ENCODE data around the gene SLC2A6.
A peak's percentile ranks its signal among the peaks of the same experiment; 100 is the strongest.
"Not testable (repeated sequence)": the region's sequence is repeated elsewhere in the genome, so short reads cannot be mapped to it uniquely, and the experiment has no call there.

SLC2A6 gene

DNA sequence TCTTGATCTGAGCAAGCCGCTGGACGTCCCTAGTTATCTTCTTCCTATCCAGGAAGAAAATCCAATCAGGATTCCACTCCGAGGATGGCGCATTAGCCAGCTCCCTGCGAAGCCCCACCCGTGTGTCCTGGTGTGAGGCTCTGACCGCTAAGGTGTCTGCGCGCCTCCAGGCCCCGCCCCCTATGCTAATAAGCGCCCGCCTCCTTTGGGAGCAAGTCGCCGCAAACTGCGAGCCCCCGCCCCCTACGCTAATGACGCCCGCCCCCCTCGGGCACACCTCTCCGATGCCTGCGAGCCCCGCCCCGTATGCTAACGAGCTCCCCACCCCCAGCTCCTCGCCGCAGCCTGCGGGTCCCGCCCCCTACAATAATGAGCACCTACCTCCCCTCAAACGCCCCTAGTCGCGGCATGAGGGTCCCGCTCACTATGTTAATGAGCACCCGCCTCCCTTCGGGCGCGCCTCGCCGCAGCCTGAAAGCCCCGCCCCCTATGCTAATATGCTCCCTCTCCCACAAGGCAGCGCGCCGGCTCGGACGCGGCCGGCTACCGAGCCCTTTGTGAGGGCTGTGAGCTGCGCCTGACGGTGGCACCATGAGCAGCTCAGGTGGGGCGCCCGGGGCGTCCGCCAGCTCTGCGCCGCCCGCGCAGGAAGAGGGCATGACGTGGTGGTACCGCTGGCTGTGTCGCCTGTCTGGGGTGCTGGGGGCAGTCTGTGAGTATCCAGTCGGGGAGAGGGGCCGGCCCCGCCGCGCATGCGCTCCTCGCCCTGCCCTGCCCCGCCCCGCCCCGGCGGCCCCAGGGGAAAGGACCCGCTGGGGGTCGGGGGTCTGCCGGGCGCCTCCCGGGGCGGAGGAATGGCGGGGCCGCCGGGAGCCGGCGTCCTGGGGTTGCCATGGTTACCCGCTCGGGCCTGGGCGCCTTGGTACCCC lies 19.2 kb downstream of the SLC2A6 start, which contains the start of gene CACFD1:
TSS of gene CACFD1 (plus strand) at position 503 of the 929 bp plus-strand sequence. CDS start at position 592, 89 bp downstream.
- TF ChIP-seq ZNF274 (IDR thresholded peaks at IDR 0.05; ENCODE audit: low read depth, low read length) = no peak
- H3K4me3 ChIP-seq (ENCODE audit: low read length) = peak within 1 kb of the TSS; percentile 74

DNA sequence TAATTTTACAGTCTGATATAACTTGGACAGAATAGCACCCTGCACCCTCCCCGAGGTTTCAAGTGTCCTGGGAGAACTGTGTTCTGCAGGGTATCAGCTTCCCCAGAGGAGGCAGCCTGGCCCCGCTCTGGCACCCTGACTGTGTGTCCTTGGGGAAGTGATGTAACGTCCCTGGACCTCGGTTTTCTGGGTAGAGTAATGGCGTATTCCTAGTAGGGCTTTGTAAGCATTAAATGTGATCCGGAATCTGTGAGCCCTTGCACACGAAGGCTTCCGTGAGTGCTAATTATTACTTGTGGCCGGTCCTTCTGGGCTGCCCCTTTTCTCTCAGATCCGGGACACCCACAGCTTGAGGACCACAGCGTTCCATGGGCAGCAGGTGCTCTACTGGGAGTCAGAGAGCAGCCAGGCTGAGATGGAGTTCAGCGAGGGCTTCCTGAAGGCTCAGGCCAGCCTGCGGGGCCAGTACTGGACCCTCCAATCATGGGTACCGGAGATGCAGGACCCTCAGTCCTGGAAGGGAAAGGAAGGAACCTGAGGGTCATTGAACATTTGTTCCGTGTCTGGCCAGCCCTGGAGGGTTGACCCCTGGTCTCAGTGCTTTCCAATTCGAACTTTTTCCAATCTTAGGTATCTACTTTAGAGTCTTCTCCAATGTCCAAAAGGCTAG lies 20.1 kb downstream of the SLC2A6 start:
- H3K4me3 ChIP-seq (ENCODE audit: low read length) = no peak overlapping the region; the same call in 1 of the 2 replicates
- no peak for TF ChIP-seq ZNF274 (IDR thresholded peaks at IDR 0.05; ENCODE audit: low read depth, low read length)

DNA sequence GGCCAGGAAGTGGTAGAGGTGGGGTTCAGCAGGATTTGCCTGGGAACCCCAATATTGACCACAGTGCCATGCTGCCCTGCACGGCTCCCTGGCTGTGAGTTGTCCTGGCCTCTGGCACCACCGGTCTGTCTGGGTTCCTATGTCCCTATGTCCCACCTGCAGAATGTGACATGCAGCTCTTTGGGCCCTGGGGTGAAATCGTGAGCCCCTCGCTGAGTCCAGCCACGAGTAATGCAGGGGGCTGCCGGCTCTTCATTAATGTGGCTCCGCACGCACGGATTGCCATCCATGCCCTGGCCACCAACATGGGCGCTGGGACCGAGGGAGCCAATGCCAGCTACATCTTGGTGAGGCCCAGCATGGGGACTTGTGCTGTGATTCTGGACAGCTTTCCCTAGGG lies 21.2 kb downstream of the SLC2A6 start:
- TF ChIP-seq ZNF274 (IDR thresholded peaks at IDR 0.05; ENCODE audit: low read depth, low read length) = no peak
- no peak overlapping the region for H3K4me3 ChIP-seq (ENCODE audit: low read length)

DNA sequence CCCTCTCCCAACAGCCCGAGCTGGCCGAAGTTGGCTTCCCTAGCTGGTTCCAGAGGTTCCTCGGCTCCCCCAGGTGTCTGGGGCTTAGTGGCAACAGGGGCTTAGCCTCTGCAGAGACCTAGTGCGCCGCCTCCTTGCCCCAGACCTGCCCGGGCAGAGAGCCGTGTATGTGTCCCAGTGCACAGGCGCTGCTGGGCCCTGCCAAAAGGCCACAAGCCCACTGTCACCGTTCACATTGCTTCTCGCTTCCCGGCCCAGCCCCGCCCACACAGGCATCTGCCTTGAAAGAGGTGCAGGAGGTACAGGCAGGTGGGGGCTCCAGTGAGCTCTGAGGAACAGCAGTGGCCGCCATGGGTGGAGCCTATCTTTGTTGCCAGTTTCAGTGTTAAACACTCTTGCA lies 21.7 kb downstream of the SLC2A6 start:
- TF ChIP-seq ZNF274 (IDR thresholded peaks at IDR 0.05; ENCODE audit: low read depth, low read length) = no peak
- no peak overlapping the region for H3K4me3 ChIP-seq (ENCODE audit: low read length)

DNA sequence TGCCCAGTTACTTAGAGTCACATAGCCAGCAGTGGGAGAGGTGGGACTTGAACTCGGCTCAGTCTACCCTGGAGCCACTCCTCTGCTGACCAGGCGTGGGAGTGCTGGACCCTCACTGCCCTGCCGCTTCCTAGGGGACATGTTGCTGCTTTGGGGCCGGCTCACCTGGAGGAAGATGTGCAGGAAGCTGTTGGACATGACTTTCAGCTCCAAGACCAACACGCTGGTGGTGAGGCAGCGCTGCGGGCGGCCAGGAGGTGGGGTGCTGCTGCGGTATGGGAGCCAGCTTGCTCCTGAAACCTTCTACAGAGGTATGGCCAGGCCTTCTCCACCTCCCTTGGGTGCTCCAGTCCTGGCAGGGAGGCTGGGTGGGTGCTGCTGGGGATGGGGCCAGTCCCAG lies 22.5 kb downstream of the SLC2A6 start:
- TF ChIP-seq ZNF274 (IDR thresholded peaks at IDR 0.05; ENCODE audit: low read depth, low read length) = no peak
- no peak overlapping the region for H3K4me3 ChIP-seq (ENCODE audit: low read length)

DNA sequence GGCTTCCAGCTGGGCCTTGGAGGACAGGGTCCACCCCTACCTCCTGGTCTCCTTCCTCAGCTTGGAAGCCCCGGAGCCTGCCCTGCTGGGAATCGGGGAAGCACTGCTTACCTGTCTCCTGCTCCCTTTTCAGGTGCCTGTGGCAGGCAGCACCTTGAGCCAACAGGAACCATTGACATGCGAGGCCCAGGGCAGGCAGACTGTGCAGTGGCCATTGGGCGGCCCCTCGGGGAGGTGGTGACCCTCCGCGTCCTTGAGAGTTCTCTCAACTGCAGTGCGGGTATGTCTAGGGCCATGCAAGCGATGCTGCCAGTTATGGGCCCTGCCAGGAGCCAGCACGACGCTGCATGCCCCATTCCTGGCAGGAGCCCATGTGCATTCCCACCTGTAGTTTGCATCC lies 23.0 kb downstream of the SLC2A6 start:
- no peak overlapping the region for H3K4me3 ChIP-seq (ENCODE audit: low read length)
- no peak for TF ChIP-seq ZNF274 (IDR thresholded peaks at IDR 0.05; ENCODE audit: low read depth, low read length)

DNA sequence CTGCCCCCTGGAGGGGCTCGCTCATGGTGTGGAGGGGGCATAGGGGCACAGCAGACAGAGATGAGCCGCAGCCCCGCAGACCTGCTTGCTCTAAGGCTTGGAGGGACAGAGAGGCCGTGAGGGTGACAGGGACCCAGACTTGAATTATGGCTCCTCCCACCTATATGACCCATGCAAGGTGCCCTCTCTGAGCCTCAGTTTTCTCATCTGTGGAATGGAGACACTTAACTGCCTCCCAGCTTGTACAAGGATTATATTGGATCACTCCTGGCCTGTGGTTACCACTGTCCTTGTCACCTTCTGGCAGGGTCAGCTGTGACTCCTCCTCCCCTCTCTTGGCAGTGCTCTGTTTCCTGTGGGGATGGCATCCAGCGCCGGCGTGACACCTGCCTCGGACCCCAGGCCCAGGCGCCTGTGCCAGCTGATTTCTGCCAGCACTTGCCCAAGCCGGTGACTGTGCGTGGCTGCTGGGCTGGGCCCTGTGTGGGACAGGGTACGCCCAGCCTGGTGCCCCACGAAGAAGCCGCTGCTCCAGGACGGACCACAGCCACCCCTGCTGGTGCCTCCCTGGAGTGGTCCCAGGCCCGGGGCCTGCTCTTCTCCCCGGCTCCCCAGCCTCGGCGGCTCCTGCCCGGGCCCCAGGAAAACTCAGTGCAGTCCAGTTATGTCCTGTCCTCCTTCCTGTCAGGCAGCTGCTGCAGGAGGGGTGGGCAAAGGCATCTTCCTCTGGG lies 23.8 kb downstream of the SLC2A6 start:
- H3K4me3 ChIP-seq (ENCODE audit: low read length) = no peak overlapping the region
- no peak for TF ChIP-seq ZNF274 (IDR thresholded peaks at IDR 0.05; ENCODE audit: low read depth, low read length)

DNA sequence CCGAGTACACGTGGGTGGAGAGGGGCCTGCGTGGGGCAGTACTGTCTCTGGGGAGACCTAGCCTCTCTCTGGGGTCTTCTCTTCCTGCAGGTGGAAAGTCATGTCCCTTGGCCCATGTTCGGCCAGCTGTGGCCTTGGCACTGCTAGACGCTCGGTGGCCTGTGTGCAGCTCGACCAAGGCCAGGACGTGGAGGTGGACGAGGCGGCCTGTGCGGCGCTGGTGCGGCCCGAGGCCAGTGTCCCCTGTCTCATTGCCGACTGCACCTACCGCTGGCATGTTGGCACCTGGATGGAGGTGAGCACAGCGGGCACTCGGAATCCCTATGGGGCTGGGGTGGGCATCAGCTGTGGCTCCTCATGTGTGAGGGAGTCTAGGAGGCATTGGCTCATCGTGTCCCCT lies 24.6 kb downstream of the SLC2A6 start:
- TF ChIP-seq ZNF274 (IDR thresholded peaks at IDR 0.05; ENCODE audit: low read depth, low read length) = no peak
- H3K4me3 ChIP-seq (ENCODE audit: low read length) = no peak overlapping the region

DNA sequence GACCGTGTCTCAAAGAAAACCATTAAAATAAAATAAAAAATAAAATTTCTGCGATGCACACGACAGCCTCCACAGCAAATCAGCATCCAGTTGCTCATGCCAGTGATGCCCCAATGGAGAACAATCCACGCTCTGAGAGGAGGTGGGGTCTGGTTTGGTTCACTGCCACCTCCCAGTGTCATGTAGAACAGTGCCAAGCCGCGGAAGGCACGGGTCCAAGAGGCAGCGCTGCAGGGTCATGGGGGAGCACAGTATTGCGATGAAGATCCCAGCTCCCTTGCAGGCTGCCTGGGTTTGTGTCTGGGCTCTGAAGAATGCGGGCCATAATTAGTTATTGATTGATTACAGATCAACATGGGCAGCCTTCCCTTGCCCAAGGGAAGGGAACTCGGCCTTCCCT lies 25.2 kb downstream of the SLC2A6 start:
- H3K4me3 ChIP-seq (ENCODE audit: low read length) = no peak overlapping the region
- no peak for TF ChIP-seq ZNF274 (IDR thresholded peaks at IDR 0.05; ENCODE audit: low read depth, low read length)

DNA sequence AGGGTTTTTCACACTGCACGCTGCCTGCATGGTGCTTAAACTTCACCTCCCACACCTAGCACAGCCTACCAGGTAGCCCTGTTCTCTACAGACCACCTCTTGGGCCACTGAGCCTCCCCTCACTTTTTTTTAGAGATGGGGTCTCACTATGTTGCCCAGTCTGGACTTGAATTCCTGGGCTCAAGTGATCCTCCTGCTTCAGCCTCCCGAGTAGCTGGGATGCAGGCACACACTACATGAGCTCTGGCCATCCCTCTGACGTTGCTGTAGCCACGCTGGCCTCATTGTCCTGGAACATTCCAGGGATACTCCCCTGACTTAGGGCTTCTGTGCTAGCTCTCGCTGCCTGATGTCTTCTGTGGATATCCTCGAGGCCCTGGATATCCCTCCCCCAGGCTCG lies 26.3 kb downstream of the SLC2A6 start:
- no peak overlapping the region for H3K4me3 ChIP-seq (ENCODE audit: low read length)
- TF ChIP-seq ZNF274 (IDR thresholded peaks at IDR 0.05; ENCODE audit: low read depth, low read length) = no peak

DNA sequence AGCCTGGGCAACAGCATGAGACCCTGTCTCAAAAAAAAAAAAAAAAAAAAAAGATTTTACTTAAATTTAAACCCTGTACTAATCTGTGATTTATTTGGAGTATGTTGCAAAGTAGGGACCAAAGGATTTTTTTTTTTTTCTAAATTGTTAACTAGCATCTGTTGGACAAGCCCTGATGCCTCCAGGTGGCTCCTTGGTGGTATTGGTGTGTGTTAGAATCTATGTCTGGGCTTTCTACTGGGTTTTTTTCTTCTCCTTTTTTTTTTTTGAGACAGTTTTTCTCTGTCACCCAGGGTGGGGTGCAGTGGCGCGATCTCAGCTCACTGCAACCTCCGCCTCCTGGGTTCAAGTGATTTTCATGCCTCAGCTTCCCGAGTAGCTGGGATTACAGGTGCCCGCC lies 27.0 kb downstream of the SLC2A6 start:
- H3K4me3 ChIP-seq (ENCODE audit: low read length) = not testable (repeated sequence)

DNA sequence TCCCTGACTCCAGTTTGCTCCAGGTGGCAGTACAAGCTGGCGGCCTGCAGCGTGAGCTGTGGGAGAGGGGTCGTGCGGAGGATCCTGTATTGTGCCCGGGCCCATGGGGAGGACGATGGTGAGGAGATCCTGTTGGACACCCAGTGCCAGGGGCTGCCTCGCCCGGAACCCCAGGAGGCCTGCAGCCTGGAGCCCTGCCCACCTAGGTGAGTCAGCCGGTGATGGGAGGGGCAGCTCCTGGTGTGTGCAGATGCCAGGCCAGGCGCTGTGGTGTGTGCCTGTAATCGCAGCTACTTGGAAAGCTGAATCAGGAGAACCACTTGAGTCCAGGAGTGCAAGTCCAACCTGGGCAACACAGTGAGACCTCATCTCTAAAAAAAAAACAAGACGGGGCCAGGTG lies 29.1 kb downstream of the SLC2A6 start:
- H3K4me3 ChIP-seq (ENCODE audit: low read length) = no peak overlapping the region
- no peak for TF ChIP-seq ZNF274 (IDR thresholded peaks at IDR 0.05; ENCODE audit: low read depth, low read length)

DNA sequence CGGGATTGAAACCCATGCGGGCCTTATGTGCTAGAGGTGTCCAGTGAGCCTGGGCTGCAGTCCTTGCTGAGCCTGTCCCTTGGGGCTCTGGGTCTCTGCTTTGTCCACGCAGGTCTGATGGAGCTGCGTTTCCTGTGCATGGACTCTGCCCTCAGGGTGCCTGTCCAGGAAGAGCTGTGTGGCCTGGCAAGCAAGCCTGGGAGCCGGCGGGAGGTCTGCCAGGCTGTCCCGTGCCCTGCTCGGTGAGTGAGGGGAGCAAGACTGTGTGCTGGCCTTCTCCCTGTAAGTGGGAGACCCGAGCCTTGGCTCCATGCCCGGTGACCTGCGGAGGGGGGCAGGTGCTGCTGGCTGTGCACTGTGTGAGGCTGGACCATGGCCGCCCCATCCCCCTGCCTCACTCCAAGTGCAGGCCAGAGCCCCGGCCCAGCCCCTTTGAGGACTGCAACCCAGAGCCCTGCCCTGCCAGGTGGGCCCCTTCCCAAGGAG lies 30.4 kb downstream of the SLC2A6 start:
- H3K4me3 ChIP-seq (ENCODE audit: low read length) = no peak overlapping the region
- no peak for TF ChIP-seq ZNF274 (IDR thresholded peaks at IDR 0.05; ENCODE audit: low read depth, low read length)

DNA sequence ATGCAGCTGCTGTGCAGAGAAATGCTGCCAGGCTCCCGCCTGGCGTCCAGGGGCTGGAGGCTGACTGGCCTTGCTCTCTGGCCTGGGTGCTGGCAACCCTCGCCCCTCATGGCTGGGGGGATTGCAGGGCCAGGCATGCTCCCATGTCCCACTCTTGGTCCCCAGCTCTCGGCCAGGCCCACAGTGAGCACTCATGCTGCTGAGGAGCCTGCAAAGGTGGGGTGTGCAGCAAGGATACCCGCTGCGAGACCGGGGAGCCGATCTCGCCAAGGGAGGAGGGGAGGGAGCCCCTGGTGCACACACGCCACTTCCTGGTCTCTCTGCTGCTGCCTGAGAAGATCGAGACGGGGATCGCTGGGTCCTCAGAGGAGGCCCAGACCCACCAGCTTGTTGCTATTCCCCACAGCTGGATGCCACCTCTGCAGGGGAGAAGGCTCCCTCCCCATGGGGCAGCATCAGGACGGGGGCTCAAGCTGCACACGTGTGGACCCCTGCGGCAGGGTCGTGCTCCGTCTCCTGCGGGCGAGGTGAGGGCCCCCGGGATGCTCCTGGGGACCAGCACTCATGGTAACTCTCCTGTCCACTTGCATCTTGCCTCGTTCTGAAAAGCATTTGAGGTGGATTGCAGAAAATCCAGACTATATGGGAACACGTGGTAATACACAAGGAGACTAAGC lies 33.5 kb downstream of the SLC2A6 start:
- no peak for TF ChIP-seq ZNF274 (IDR thresholded peaks at IDR 0.05; ENCODE audit: low read depth, low read length)
- H3K4me3 ChIP-seq (ENCODE audit: low read length) = no peak overlapping the region
